ENCODE measurements around the gene FAM120C.

Gene FAM120C

DNA sequence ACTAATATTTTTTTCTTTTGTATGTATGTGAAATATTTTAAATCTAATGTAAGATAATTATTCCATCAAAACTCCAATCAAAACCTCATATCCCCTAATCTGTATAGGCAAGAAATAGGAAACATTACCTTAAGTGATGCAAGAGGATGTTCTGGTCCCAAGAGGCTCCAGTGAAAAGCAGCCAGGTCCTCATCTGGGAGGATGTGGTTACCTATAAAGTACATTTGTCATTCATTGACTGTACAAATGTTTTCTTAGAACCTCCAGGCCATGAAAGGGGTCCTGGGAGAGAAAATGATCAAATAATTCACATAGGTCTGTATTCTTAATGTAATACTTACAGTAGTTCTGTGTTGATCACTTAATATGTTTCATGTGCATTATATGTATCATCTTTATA, 25.5 kb downstream of the FAM120C start:
- DNase-seq = no peak

DNA sequence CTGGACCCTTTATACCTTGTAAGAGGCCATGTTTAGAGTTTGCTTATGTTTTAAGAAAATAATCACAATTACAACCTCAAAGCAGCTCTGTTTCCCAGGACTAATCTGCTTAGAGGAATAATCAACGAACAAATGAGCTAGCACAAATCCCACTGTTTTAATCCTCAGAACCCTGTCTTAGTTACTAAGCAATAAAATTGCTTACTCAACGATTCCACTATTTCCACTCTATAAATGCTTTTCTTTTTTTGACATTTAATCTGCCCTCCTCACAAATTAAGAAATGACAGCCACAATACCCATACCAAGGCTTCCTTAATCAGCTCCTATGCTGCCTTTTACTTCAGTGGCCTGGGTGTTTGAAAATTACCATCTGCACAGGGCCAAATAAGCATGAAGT, 48.8 kb downstream of the FAM120C start:
- DNase-seq = no peak

DNA sequence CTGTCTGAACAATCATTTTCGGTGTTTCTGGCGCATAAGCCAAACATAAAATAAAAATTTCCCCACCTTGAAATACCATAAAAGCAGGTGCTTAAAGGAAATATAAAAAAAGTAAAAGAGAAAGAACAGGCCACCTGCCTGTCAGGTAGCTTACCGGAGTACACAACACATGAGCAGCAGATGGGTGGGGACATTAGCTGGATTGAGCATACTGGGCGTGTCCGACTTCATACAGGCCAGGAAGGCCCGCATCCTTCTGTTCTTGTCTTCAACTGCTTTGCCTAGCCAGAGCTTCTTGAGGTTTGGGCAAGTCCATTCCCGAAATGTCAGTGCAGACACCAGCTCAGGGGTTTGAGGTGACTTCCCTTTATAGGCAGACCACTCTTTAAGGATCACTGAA, 66.7 kb downstream of the FAM120C start:
- no peak for DNase-seq

DNA sequence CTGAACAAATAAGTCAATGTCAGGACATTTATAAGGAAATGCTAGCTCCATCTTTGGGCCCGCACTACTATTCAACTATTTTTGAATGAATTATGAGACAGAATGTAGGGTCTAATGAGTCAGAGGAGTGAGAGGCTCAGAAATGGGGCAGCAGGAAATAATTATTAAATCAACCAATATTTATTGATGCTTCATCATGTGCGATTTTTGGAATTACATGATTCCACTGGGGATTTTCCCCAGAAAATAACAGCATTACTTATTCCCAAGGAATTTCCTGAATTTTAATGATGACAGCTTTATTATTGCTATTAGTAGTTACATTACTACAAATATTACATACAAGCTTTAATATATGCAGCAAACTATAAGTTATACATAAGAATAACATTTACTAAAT, 89.5 kb downstream of the FAM120C start:
- DNase-seq = no peak

DNA sequence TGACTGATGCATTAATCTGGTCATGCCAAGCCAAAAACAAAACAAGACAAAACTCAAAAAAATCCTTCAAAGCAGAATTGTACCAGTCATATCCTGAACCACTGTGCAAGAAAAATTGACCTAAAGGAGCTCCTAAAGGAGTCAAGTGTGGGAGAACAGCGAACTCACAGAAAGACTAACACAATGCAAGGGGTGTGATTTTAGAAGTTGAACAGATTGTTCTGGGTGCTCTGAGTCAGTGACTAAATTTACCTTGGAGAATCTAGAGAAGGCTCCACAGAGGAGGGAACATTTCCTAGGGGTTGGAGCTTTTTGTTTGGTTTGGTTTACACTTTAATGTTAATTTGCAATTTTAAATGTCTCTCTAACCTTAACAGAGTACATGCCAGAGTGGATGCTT, 89.9 kb downstream of the FAM120C start:
- DNase-seq = peak in 1 of 58 donors; percentile 5

DNA sequence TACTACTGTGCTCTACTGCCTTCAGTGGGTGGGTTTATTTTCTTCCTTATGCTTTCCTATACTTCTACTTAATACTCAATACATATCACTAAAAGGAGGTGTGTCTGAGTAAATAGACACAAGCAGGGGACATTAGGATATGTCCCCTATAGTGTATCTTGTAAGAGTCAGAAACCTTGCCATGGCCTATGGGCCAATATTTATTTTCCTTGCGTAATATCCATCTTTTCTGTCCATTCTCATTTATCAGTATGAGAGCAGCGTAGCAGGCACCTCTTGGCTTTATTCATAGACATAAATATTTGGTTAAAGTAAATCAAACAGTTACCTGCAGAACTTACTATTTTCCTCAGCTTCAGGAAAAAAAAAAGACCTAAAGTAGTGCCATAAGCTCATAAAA, 92.2 kb downstream of the FAM120C start:
- no peak for DNase-seq

DNA sequence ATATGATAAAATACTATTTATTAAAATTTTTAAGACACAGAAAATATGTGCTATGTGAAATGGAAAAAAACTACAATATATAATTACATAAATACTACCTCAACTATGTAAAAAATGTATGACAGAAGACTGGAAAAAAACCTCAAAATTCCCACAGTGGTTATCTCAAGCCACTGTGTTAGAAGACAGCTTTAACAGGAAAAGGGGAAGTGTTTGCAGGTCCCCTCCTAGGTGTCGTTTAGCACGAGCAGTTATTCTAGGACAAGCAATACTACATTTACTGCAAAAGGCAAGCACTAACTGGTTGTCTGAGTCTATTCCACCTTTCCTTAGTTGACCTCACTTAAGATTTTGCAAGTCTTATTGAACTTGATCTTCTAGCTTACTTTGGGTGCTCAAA, 93.9 kb downstream of the FAM120C start:
- no peak for DNase-seq

DNA sequence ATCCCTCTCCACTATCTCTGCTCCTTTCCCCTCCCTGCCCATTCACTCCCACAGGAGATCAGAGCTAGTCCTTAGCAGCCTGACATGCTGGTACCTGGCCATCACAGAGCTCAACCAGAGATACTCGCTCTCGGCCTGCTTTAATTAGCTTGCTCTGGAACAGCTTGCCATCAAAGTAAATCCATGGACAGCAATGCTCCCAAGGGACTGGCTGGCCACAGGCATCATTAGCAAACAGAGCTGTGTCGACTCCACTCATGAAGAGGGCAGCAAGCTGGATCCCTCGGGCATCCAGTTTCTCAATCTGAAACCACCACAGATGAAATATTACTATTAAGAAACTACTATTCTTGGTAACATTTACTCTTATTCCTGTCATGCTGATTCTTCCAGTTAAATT, 95.4 kb downstream of the FAM120C start:
- DNase-seq = no peak

DNA sequence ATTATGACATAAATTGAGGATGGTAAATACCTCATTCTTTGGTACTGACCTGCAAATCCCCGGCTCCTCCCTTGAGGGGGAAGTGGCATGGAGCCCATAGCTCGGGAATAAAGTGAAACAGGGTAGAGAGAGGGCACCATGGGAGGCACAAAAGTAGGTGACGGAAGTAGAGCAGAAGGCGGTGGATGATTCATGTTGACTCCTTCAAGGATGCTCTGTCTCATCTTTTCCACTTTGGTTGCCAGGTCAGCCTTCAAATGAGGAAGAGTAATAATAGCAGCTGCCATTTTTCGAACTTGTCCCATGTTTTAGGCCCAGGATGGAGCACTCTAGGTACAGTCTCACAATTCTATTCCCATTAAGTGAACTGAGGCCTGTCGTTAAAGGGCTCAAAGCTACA, 97.4 kb downstream of the FAM120C start:
- no peak for DNase-seq

DNA sequence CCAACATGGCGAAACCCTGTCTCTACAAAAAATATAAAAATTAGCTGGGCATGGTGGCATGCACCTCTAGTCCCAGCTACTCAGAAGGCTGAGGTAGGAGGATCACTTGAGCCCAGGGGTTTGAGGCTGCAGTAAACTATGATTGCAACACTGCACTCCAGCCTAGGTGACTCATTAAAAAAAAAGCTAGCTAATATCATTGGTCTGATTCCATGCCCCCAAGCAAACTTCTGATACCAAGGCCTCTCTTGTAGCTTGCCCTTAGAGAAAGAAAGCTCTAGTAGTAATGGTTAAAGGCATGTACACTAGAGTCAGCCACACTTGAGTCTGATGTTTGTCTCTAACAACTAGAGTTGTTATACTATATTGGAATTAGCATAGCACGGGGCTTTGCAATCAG, 106.2 kb downstream of the FAM120C start:
- no peak for DNase-seq

DNA sequence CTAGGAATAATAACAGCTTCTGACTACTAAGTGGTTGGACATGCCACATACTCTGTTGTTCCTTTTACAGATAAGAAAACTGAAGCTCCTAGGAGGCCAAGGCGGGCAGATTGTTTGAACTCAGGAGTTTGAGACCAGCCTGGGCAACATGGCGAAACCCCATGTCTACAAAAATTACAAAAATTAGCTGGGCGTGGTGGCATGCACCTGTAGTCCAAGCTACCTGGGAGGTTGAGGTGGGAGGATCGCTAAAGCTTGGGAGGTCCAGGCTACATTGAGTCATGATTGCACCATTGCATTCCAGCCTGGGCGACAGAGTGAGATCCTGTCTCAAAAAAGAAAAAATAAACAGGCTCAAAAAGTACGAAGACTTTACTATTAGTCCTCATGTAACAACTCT, 108.2 kb downstream of the FAM120C start:
- no peak for DNase-seq

DNA sequence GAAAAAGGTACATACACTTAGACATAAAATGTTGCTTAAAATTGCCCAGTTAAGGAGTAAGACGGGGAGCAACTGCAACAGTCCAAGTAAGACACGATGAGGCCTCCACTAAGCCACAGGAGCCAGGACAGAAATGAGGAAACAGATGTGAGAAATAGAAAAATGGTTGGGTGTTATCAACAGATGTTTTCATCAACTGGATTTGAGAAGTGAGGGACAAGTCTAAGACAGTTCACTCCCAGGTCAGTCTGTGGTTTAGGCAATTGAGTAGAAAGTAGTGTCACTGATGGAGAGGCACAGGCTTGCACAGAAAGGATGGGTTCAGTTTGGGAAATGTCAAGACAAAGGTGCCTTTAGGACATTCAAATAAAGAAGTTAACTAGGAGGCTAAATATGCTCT, 115.3 kb downstream of the FAM120C start:
- DNase-seq = no peak

DNA sequence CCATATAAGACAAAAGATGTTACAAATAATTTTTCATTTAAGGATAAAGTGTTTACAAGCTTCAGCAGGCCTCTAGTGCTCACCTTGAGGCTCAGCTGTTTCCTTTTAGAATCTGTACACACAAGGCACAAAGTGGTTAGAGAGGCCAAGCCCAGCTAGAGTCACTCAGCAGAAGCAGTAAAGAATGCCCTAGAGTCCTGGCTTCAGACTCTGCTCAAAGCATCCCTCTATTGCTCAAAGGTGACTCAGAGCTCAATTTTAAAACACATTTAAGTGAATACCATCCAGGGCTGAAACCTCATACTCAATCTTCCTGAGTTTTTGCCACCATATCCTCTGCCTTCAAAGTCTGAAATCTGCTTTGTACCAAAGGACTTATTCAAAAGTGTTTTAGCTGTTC, 116.2 kb downstream of the FAM120C start:
- no peak for DNase-seq

DNA sequence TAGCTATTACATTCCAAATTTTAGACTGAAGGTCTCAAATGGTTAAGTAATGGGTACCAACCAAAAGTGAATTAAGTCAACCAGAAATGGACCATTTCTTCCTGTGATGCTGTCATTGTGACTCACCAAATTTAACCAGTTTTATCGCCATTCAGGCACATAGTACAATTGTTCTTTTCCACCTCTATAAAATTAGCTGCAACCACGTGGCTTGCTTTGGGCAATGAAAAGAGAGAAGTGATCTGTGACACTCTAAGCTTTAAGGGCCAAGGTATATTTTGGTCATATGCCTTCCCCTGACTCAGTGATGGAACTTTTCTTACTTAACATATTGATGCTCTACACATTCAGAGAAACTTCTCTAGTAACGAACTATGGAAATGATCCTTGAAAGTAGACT, 118.5 kb downstream of the FAM120C start:
- DNase-seq = no peak

DNA sequence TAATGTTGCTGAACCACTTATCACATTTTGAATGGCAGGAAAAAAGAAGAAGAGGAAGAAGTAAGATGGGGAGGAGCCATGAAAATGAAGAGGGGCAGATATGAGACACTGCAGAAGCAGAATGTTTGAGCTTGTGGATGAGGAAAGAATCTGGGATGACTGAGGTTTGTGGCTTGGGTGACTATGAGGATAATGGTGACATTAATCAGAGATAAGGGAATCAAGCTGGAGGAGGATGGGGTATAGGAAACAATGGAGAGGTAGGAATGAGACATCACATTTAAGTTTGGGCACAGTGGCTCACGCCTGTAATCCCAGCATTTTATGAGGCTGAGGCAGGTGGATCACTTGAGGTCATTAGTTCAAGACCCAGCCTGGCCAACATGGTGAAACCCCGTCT, 119.7 kb downstream of the FAM120C start:
- no peak for DNase-seq

DNA sequence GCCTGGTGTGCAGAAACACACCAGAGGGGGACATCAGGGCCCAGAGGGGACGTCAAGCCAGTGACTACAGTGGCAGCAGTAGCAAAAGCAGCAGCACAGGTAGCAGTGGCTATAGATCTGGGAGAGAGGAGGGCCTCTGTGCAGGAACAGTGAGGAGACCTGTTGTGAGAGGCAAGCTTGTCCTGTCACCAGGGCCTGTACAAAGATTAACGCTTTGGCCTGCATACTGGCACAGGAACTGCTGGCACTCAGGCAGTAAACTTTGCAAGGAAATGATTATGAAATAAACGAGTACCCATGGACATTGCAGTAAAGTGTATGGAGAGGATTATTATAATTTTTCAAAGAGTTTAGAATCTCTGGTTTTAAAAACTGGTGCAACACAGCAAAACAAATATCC, 133.3 kb downstream of the FAM120C start:
- DNase-seq = no peak

DNA sequence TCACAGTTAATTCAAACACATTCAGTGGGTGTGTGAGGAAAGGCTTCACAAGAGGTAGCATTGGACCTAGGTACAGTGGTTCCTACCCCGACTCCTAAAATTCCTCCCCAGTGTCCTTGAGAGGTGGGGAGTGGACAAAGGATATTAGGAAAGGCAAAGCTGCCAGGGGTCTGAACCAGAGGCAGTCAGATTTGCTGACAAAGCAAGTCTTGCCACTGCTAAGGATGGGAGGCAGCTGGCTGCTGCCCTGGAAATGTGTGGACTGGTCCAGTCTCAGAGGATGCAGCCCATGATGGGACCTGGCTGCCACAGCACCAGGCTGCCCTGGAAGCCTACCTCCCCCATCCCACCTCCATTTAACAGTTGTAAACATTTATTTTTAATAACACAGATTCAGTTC, 134.6 kb downstream of the FAM120C start:
- DNase-seq = no peak

DNA sequence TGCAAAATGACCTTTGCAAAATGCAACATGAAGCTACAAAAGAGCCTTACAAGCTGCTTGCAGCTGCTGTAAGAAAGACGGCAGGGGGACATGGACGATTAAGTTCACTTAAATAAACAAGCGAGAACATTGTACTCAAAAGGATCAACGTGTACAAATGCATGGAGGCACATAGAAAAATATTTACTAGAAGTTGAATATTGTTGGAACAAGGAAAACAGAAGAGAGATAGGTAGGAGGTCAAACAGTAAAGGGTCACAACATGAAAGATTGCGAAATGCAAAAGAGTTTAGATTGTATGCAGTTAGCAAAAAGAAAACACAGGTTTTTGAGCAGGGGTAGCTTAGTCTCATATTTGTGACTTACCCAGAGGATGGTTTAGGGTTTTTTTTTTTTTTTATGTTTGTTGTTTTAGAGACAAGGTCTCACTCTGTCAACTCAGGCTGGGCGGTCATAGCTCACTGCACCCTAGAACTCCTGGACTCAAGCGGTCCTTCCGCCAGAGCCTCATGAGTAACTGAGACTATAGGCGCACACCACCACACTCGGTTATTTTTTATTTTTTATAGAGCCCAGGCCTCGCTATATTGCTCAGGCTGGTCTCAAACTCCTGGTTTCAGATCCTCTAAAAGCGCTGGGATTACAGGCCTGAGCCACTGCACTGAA, 137.4 kb downstream of the FAM120C start:
- DNase-seq = no peak

DNA sequence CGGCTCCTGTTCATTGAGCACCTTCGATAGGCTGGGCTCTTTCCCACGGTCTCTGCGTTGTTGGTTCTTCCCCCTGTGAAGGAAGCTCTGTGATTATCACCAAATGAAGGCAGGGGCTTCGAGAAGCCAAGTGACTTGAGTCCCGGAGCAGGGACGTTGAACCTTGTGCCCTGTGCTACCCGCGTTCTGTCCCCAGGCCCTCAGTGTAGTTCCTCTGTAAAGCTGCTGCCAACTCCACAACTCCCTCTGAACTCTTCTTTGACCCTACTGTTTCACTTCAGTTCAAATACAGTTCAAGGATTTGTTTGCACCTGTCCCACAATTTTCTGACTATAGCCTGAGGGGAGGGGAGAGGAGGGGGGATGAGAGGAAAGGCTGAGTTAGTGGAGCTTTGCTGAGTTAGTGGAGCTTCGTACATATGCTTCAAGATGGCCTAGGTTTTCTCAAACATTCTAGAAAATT, 138.1 kb downstream of the FAM120C start:
- DNase-seq = peak in 5 of 58 donors; percentile 14 to 36 (median 19)

DNA sequence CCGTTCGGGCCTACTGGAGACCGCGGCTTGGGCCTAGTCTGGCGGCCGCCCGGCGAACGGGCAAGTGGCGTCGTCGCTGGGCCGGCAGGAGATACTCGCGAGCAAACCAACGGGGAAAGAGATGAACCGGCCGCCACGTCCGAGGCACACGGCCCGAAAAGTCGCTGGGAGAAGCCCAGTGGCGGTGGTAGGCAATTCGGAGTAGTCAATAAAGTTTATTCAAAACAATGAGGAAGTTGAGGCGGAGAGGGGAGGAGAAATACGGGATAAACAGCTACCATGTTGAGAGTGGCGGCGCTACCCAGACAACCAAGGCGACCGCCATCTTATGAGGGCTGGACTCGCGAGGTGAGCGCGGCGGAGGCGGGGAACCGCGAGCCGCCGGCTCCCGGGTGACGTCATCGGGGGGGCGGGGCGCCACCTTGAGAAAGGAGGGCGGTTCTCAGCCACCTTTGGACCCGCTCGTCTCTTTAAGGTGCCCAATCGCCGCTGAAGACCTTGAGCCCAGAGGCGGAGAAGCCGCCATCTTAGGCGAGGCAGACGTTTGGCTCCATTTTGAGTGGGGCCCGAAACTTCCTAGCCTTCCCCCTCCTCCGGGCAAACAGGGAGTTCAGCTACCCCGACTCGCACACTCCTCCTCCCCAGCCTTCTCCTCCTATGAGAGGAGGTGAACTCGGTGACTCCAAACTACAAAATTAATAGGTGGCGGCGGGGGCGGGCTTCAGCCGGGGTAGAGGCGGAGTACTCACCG, 138.8 kb downstream of the FAM120C start, which contains the start of gene PHF8:
Gene PHF8, minus strand, starts transcription at position 348 of the 751 bp plus-strand sequence. CDS start 1,745 bp downstream, outside the sequence.
- DNase-seq = peak; percentile 23 to 94 (median 82)

DNA sequence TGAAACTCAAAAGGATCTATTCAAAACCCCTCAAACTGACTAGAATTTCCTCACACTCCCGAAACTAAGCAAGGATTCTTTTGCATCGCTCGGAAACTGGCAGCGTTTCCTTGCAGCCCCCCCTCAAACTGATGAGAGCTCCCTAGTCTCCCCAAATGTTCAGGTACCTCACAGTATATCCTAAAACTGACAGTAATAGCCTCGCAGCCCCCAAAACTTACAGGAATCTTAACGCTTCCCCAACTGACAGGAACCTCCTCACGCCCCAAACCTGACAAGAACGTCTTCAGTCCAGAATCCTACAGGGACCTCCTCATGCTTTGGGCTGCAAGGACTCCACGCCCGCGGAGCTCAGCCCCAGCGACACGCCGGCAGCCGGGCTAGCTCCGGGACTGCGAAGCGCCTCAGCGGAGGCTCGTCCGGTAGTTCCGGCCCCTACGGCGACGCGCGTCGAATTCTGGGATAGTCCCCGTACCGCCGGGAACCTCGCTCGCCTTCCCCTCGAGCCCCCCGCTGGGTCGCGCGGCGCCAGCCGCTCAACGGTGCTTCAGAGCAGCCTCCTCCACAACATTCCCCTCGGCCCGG, 139.4 kb downstream of the FAM120C start:
- DNase-seq = peak in 32 of 58 donors; percentile 2 to 69 (median 30)

DNA sequence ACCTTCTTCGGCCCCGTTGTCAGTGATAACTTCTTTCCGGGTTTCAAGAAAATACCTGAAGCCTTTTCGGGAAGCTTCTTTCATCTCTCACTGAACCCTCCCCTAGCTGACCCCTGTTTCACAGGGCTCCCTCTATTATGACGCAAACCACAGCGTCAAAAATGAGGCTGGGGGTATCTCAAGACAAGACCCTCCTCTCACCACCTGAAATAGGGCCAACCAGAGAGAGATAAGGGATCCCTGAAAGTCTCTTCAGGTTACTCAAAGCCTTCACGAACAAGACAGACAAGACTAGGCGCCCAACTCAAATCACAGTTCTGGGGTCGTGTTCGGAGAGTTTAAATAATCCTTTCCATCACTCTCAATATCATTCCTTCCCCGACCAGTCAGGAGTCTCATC, 140.0 kb downstream of the FAM120C start:
- DNase-seq = peak in 2 of 58 donors; percentile 10 to 14

All from anterior cingulate cortex (tissue), 58 donors.